DND-41 (cell line): ENCODE measurements around the gene TCF4.

Experiments used
- CTCF ChIP-seq: IDR thresholded peaks from 2 replicates; pipeline ENCODE4 v1.5.1; 2012; ENCODE audit warnings: borderline replicate concordance, low read length, moderate library complexity, mild to moderate bottlenecking; ENCODE audit not compliant: poor library complexity, severe bottlenecking; ENCODE audit errors: extremely low read depth
- EZH2 ChIP-seq: IDR thresholded peaks from 3 replicates; pipeline ENCODE4 v1.6.1; 2012; ENCODE audit warnings: borderline replicate concordance, low read depth, mild to moderate bottlenecking, moderate library complexity, low read length, inconsistent platforms; ENCODE audit not compliant: severe bottlenecking

DNA sequence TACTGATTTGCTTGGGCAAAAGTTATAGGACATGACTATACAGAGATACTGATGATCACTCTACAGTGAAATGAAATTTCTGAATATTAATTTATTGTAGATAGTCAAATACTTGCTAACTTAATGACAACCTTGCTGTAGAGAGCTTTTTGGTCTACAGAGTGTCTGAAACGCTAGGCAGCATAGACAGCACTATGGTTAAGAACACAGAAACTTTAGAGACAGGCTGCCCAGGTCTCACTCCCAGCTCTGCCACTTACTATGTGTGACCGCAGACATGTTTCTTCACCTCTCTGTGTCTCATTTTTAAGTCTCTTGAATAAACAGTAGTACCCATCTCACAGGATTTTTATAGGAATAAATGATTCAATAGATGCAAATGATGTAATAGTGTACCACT is 247.0 kb downstream of the TCF4 start:
- TF ChIP-seq CTCF = no peak
- no peak for TF ChIP-seq EZH2
